Duodenal mucosa (tissue), 2 donors: ENCODE results near the gene MICAL3.
A peak's percentile ranks its signal among the peaks of the same experiment; 100 is the strongest.

ENCODE experiments used
- H3K27ac ChIP-seq: one replicate; pipeline ENCODE4 v1.7.0; 2013; ENCODE audit warnings: low read depth, low read length
- H3K27me3 ChIP-seq, 2 donors: one replicate each; pipeline ENCODE4 v1.7.0; 2013; ENCODE audit warnings: low read length in 2 of 2, control low read depth in 1 of 2; ENCODE audit not compliant: insufficient read depth in 2 of 2, control insufficient read depth in 1 of 2
- H3K36me3 ChIP-seq, 2 donors: one replicate each; pipeline ENCODE4 v1.7.0; 2013; ENCODE audit warnings: low read length in 2 of 2, control low read depth in 1 of 2; ENCODE audit not compliant: insufficient read depth in 2 of 2, control insufficient read depth in 1 of 2
- H3K4me1 ChIP-seq, 2 donors: one replicate each; pipeline ENCODE4 v1.7.0; 2013; ENCODE audit warnings: low read length in 2 of 2, control low read depth in 1 of 2; ENCODE audit not compliant: insufficient read depth in 2 of 2, control insufficient read depth in 1 of 2
- H3K4me3 ChIP-seq, 2 donors: one replicate each; pipeline ENCODE4 v1.7.0; 2013; ENCODE audit warnings: low read length in 2 of 2, low read depth in 1 of 2
- H3K9ac ChIP-seq, 2 donors: one replicate each; pipeline ENCODE4 v1.7.0; 2013; ENCODE audit warnings: low read length in 2 of 2, low read depth in 1 of 2
- H3K9me3 ChIP-seq, 2 donors: one replicate each; pipeline ENCODE4 v1.7.0; 2013; ENCODE audit warnings: low read length in 2 of 2, control low read depth in 1 of 2; ENCODE audit not compliant: control insufficient read depth in 1 of 2

MICAL3 gene

DNA sequence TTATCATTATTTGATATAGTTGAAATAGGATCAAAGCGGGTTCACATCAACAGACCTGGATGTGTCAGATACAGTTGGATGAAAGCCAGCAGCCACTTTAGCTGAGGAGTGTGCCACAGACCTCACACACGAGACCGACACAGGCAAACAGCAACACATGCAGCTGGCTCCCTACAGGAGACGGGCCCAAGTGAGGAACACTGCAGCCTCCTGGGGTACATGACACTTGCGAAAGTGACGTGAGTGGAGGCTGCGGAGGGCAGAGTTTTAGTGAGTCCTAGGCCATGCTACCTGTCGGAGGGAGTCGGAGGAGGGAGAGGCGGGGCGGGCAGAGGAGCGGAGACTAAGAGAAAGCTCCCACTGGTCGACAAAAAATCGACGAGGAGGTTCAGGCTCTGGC is 149.2 kb downstream of the MICAL3 start:
- Histone ChIP-seq H3K9me3 (no peaks in the 10 kb centered on the region), H3K4me1 (peaks cover 23 to 29% of the 10 kb centered on the region in 2 donors), H3K36me3 (peaks cover 5 to 71% of the 10 kb centered on the region in 2 donors), H3K4me3 (no peak overlapping the region), H3K9ac (no peak overlapping the region), H3K27ac (no peak overlapping the region), H3K27me3 (no peaks in the 10 kb centered on the region)

DNA sequence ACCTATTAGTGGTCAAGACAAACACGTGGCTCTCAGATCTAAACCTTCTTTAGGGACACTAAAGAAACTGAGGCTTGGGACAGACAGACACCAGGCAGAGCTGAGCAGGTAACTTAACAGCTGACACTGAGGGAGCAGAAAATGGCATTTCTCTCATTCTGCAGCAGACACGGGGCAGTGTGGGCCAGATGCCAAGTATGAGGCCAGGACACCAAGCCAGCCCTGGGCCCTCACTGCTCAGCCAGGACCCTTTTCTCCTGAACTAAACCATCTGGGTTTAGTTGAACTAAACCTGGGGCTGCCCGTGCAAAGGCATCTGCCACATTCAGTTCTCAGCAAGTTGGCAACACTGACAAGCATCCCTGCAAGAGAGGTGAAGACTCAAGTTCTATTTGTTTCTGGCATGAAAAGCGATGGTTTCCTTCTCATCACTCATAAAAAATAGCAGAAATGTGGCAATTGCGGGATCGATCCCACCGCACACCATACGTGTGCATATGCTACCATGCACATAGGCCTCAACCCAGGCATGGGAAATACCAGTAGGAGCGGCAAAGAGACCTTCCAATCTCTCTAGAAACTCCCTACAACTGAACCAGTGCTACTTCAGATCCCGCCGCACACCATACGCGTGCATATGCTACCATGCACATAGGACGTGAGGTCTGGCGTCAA is 150.0 kb downstream of the MICAL3 start:
- Histone ChIP-seq H3K4me1 (peaks cover 30 to 35% of the 10 kb centered on the region in 2 donors), H3K27ac (no peak overlapping the region), H3K4me3 (no peak overlapping the region), H3K36me3 (peaks cover 5 to 66% of the 10 kb centered on the region in 2 donors), H3K9me3 (no peaks in the 10 kb centered on the region), H3K27me3 (no peaks in the 10 kb centered on the region), H3K9ac (no peak overlapping the region)

DNA sequence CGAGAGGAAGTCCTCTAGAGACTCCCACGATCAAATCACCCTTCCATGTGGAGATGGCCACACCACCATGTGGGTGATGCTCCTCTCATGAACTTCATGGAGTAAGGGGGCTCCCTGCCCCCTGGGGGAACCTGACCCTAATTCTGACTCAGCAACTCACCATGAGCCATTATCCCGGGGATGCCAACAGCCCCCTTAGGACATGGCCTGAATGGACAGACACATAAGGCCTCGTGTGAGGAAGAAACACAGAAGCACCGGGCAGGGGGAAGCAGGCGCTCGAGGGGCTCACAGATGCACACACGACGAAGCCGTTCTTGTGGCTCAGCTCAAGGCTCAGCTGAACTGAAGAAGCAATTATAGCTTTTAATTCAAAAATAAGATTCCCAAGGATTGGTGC is 150.6 kb downstream of the MICAL3 start:
- Histone ChIP-seq H3K9ac (no peak overlapping the region), H3K9me3 (no peaks in the 10 kb centered on the region), H3K27ac (no peak overlapping the region), H3K4me3 (no peak overlapping the region), H3K27me3 (no peaks in the 10 kb centered on the region), H3K36me3 (peaks cover 7 to 62% of the 10 kb centered on the region in 2 donors), H3K4me1 (peaks cover 35 to 40% of the 10 kb centered on the region in 2 donors)

DNA sequence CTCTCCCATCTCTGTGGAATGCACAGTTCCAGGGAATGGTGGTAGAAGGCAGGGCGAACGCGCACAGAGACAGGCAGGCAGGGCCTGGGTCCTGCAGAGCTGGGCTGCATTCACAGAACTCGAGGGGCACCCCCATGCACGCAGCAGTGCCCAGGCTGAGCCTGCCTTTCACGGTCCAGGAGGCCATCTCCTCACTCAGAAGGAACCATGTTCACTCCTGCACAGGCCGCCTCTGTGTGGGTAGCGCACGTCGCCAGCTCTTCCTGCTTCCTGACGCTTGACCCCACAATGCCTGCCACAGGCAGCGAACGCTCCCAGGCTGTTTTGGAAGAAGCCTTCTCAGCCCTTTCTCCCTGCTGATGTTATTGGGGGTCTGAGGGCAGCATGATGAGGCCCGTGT is 151.2 kb downstream of the MICAL3 start:
- H3K36me3 ChIP-seq, result peaks cover 11 to 58% of the 10 kb centered on the region in 2 donors
- H3K27ac ChIP-seq, result no peak overlapping the region

GRCh38 chr22:17872471-17872870 is 151.9 kb downstream of the MICAL3 start:
- no peak overlapping the region for H3K4me3 ChIP-seq

More for the DNA sequence above, 151.2 kb downstream of the MICAL3 start:
- Histone ChIP-seq H3K27me3 (no peaks in the 10 kb centered on the region), H3K9me3 (no peaks in the 10 kb centered on the region), H3K4me3 (no peak overlapping the region), H3K9ac (no peak overlapping the region), H3K4me1 (peaks cover 42 to 47% of the 10 kb centered on the region in 2 donors)

GRCh38 chr22:17871726-17872458 is 152.5 kb downstream of the MICAL3 start:
- Histone ChIP-seq H3K9ac (peak overlapping the region in 1 of 2 donors; percentile 39), H3K4me3 (no peak overlapping the region), H3K27ac (no peak overlapping the region), H3K9me3 (no peaks in the 10 kb centered on the region), H3K27me3 (no peaks in the 10 kb centered on the region), H3K36me3 (peaks cover 11 to 56% of the 10 kb centered on the region in 2 donors), H3K4me1 (peaks cover 55 to 59% of the 10 kb centered on the region in 2 donors)

More at GRCh38 chr22:17872471-17872870, 151.9 kb downstream of the MICAL3 start:
- H3K9me3 ChIP-seq, result no peaks in the 10 kb centered on the region
- H3K27ac ChIP-seq, result no peak overlapping the region
- H3K9ac ChIP-seq, result no peak overlapping the region
- peaks cover 49 to 54% of the 10 kb centered on the region in 2 donors for H3K4me1 ChIP-seq
- H3K36me3 ChIP-seq, result peaks cover 11 to 56% of the 10 kb centered on the region in 2 donors
- no peaks in the 10 kb centered on the region for H3K27me3 ChIP-seq

- Histone ChIP-seq H3K27ac (peak overlapping the region; percentile 79), H3K36me3 (peaks cover 18 to 54% of the 10 kb centered on the region in 2 donors), H3K9ac (peak overlapping the region; percentile 28 to 52), H3K4me1 (peaks cover 59 to 69% of the 10 kb centered on the region in 2 donors), H3K9me3 (no peaks in the 10 kb centered on the region), H3K4me3 (no peak overlapping the region), H3K27me3 (no peaks in the 10 kb centered on the region)
These were observed 154.0 kb downstream of the MICAL3 start for GRCh38 chr22:17870407-17870806.

DNA sequence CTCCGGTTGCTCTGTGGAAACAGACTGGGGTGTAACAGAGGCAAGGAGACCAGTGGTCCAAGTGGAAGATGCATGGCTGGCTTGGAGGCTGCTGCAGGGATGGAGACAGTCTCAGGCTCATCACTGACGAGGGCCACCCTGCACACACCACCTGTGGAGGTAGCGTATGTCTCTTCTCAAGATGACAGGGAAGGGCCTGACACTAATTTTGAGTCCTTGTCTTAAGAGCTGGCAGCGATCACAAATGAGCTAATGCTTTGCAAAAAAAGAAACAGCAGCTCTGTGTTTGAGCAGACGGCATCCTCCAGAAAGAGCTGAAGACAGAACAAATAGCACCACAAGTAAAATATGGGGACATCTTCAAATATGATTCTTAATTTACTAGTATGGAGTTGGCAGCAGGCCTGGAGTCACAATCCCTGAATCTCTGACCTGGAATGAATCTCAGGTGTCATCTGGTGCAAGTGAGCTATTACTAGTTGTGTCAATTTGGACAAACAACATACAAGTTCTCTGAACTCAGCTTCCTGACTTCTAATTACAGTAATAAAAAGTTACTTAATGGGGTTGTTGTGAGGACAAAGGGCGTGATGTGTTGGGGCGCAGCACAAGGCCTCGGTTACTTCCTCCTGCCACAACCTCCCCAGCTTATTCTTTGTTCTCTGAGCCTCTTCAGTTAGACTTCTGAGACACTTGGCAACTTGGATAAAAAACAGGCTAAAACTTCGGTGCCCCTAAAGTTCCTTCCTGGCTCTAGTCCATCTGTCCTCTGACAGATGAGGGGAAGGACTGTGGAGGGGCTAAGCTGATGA is 154.9 kb downstream of the MICAL3 start:
- no peak overlapping the region for H3K4me3 ChIP-seq
- peaks cover 13 to 51% of the 10 kb centered on the region in 2 donors for H3K36me3 ChIP-seq
- H3K9ac ChIP-seq, result peak overlapping the region; percentile 45 to 52
- no peaks in the 10 kb centered on the region for H3K9me3 ChIP-seq
- peaks cover 63 to 69% of the 10 kb centered on the region in 2 donors for H3K4me1 ChIP-seq
- no peaks in the 10 kb centered on the region for H3K27me3 ChIP-seq
- H3K27ac ChIP-seq, result peak overlapping the region; percentile 79

DNA sequence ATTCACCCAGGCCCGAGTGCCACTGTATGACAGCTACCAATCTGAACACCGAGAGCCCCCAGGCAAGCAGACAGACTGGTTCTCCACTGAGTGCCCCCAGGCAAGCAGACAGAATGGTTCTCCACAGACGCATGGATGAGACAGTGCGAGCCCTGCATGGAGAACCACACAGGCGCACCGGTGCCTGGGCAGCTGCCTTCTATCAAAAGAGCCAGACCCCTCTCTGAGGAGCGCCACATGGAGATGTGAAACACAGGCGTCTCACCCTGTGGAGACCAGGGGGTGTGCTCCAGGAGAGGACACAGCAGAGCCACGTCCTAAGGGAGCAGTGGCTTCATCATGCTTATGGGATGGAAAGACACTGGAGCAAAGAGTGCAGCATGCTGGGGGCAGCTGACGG is 155.6 kb downstream of the MICAL3 start:
- peak overlapping the region; percentile 35 to 45 for H3K9ac ChIP-seq
- no peaks in the 10 kb centered on the region for H3K27me3 ChIP-seq
- H3K27ac ChIP-seq, result peak overlapping the region; percentile 59
- no peaks in the 10 kb centered on the region for H3K9me3 ChIP-seq
- H3K4me3 ChIP-seq, result no peak overlapping the region
- peaks cover 20 to 53% of the 10 kb centered on the region in 2 donors for H3K36me3 ChIP-seq
- H3K4me1 ChIP-seq, result peaks cover 63 to 69% of the 10 kb centered on the region in 2 donors
